ENCODE measurements around the gene EPHB2. TPM values are rescaled to one million over a fixed set of nuclear protein-coding genes. Genes with fewer than 3 reads are reported as not detected.

Gene EPHB2
- polyA plus RNA-seq, 2 of the 4 experiments (the other 2 are of a cell fraction) = 13.0 to 35.3 TPM

DNA sequence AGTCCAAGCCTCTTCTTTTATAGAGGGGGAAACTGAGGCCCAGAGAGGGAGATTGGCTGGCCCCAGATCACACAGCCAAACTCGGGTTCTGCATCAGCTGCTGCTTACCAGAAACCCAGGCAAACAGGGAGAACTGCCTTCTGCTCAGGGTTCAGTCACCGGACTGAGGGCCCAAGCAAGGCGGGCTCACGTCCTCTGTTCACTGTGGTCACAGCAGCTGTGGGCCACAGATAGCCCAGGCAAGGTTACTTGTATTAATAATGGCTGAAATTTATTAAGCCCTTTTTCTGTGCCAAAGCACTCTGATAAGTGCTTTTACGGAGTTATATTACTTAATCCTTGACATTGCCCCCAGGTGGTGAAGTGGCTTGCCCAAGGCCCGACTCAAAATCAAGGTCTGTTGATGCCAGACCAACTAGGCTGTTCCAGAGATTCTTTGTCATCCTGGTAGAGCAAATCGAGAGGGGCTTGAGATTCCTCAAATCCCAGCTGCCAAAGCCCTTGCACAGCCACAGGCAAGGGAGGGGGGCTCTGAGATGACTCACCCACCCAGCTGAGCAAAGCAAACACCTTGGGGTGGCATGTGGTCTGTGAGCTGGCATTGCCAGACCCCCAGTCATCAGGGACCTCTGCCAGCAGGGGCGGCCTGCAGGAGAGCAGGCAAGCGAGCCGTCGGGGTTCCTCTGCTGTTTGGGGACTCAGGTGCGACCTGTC, 36.5 kb downstream of the EPHB2 start (continued):
- TF ChIP-seq FOSL2 (IDR thresholded peaks at IDR 0.05) = peak; percentile 96
- TF ChIP-seq FOSL2 (CRISPR knock-in tag; IDR thresholded peaks at IDR 0.05) = peak; percentile 99
- TF ChIP-seq, protein P1, sequence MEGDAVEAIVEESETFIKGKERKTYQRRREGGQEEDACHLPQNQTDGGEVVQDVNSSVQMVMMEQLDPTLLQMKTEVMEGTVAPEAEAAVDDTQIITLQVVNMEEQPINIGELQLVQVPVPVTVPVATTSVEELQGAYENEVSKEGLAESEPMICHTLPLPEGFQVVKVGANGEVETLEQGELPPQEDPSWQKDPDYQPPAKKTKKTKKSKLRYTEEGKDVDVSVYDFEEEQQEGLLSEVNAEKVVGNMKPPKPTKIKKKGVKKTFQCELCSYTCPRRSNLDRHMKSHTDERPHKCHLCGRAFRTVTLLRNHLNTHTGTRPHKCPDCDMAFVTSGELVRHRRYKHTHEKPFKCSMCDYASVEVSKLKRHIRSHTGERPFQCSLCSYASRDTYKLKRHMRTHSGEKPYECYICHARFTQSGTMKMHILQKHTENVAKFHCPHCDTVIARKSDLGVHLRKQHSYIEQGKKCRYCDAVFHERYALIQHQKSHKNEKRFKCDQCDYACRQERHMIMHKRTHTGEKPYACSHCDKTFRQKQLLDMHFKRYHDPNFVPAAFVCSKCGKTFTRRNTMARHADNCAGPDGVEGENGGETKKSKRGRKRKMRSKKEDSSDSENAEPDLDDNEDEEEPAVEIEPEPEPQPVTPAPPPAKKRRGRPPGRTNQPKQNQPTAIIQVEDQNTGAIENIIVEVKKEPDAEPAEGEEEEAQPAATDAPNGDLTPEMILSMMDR (IDR thresholded peaks at IDR 0.05) = peak; percentile 9; the same call in 1 of the 3 replicates

DNA sequence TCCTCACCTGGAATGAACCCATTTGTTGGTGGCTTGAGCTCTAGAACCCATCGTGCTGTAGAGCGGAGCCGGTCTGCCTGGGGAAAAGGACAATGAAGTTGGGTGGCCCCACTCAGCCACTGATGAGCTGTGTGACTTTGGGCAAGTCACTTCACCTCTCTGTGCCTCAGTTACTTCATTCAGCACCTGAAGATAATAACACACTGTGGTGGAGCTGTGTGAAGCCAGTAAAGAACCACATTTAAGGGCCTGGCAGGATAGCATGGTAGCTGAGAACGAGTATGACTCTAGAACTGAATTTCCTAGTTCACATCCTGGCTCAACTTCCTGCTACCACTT, 37.1 kb downstream of the EPHB2 start:
- Histone ChIP-seq H3K4me3 (no peak overlapping the region), H3K4me2 (peak overlapping the region; percentile 59), H3K27ac (peak overlapping the region; percentile 95 to 97), H3K9me3 (no peaks in the 10 kb centered on the region), H3K4me1 (peaks cover 85% of the 10 kb centered on the region)
- ChIA-PET CTCF (interaction anchor here (0.8 to 6.9 kb wide), 9 partner anchors 16 to 84 kb away, joined by 3 to 46 read pairs (median 7); no protein-coding TSS in a partner anchor), POLR2A (no interaction called here)
- no peak for TF ChIP-seq FOSL2 (IDR thresholded peaks at IDR 0.05)
- no peak for TF ChIP-seq FOSL2 (CRISPR knock-in tag; IDR thresholded peaks at IDR 0.05)
- TF ChIP-seq TFCP2L1 (CRISPR knock-in tag; IDR thresholded peaks at IDR 0.05) = no peak
- TF ChIP-seq CBX8 (IDR thresholded peaks at IDR 0.05) = no peak
- no peak for TF ChIP-seq EHMT2 (IDR thresholded peaks at IDR 0.05; ENCODE audit: low read depth)
- no peak for TF ChIP-seq ZSCAN20 (CRISPR knock-in tag; IDR thresholded peaks at IDR 0.05)
- TF ChIP-seq, protein P2, sequence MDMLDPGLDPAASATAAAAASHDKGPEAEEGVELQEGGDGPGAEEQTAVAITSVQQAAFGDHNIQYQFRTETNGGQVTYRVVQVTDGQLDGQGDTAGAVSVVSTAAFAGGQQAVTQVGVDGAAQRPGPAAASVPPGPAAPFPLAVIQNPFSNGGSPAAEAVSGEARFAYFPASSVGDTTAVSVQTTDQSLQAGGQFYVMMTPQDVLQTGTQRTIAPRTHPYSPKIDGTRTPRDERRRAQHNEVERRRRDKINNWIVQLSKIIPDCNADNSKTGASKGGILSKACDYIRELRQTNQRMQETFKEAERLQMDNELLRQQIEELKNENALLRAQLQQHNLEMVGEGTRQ (IDR thresholded peaks at IDR 0.05) = no peak
- no peak for TF ChIP-seq MYC (IDR thresholded peaks at IDR 0.05; ENCODE audit: borderline replicate concordance, low read length)
- TF ChIP-seq MAFK (IDR thresholded peaks at IDR 0.05; ENCODE audit: partially characterized antibody) = no peak
- TF ChIP-seq RARB (CRISPR knock-in tag; IDR thresholded peaks at IDR 0.05) = no peak
- TF ChIP-seq JUNB (IDR thresholded peaks at IDR 0.05) = peak; percentile 33; the same call in 1 of the 2 replicates
- no peak for TF ChIP-seq SREBF2 (IDR thresholded peaks at IDR 0.05)
- TF ChIP-seq CHD4 (IDR thresholded peaks at IDR 0.05; ENCODE audit: borderline replicate concordance) = no peak
- TF ChIP-seq, protein P3, sequence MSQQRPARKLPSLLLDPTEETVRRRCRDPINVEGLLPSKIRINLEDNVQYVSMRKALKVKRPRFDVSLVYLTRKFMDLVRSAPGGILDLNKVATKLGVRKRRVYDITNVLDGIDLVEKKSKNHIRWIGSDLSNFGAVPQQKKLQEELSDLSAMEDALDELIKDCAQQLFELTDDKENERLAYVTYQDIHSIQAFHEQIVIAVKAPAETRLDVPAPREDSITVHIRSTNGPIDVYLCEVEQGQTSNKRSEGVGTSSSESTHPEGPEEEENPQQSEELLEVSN (IDR thresholded peaks at IDR 0.05; ENCODE audit: borderline replicate concordance, low read depth) = no peak
- TF ChIP-seq HOXB5 (CRISPR knock-in tag; IDR thresholded peaks at IDR 0.05) = 0 out of 2 replicates have a peak, but pooled peaks have one; percentile 38
- TF ChIP-seq ZNF302 (CRISPR knock-in tag; IDR thresholded peaks at IDR 0.05) = no peak
- no peak for TF ChIP-seq RFX5 (IDR thresholded peaks at IDR 0.05)
- no peak for TF ChIP-seq NPAS2 (CRISPR knock-in tag; IDR thresholded peaks at IDR 0.05; ENCODE audit: borderline replicate concordance)
- no peak for TF ChIP-seq NR3C1 (IDR thresholded peaks at IDR 0.05)
- TF ChIP-seq, protein P4, sequence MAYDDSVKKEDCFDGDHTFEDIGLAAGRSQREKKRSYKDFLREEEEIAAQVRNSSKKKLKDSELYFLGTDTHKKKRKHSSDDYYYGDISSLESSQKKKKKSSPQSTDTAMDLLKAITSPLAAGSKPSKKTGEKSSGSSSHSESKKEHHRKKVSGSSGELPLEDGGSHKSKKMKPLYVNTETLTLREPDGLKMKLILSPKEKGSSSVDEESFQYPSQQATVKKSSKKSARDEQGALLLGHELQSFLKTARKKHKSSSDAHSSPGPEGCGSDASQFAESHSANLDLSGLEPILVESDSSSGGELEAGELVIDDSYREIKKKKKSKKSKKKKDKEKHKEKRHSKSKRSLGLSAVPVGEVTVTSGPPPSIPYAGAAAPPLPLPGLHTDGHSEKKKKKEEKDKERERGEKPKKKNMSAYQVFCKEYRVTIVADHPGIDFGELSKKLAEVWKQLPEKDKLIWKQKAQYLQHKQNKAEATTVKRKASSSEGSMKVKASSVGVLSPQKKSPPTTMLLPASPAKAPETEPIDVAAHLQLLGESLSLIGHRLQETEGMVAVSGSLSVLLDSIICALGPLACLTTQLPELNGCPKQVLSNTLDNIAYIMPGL (CRISPR knock-in tag; IDR thresholded peaks at IDR 0.05; ENCODE audit: borderline replicate concordance) = no peak
- TF ChIP-seq ZFP36 (IDR thresholded peaks at IDR 0.05; ENCODE audit: borderline replicate concordance, partially characterized antibody) = peak; percentile 77
- TF ChIP-seq EHF (CRISPR knock-in tag; IDR thresholded peaks at IDR 0.05) = no peak
- no peak for TF ChIP-seq RCOR1 (IDR thresholded peaks at IDR 0.05; ENCODE audit: low read depth, low read length)
- TF ChIP-seq HDAC2 (IDR thresholded peaks at IDR 0.05) = no peak
- DNase-seq (ENCODE audit: low read depth in 1 of 2, low spot score in 1 of 2) (no peak), FAIRE-seq (no peak), ATAC-seq (no peak)
- WGBS (ENCODE audit: missing lambda C conversion rate) = 49% methylated on average over 4 of the region's 4 CpGs
